ENCODE results near the gene IER2.

DNA sequence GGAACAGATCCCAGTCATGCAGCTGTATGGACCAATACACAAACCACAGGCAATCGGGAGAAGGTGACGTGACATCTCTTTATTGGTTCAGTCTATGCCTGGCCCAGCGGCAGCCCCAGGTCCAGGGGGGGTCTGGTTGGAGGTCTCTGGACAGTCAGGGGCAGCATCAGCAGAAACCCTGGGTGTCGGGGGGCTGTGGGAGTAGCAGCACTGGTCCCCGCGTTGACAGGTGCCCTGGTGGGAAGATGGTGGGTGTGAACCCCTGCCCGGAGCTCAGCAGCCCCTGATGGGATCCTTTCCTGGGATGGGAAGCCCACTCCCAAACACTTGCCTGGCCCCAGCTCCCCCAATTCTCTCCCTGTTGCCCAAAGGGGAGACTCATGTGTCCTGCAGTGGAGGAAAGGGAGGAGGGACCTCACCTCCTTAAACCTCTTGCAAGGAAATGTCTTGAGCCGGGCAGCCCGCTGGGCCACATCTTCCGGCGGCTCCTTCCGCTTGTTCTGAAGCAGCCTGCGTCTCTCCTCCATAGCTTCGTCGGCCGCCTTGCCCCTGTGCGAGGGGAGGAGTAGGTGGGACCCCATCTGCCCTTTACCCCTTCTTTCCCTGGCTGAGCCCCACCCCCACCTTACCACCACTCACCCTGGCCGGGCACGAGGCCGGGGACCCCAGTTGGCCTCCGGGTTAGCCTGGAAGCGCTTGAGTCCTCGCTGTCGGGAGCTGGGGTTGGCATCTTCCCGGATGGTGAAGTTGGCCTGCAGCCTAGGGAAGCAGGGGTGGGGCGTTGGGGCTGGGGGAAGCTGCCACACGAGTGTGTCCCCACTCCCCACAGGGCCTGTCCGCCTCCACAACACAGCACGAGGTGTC is 45.1 kb upstream of the IER2 start:
- TF ChIP-seq POLR2AphosphoS5 (IDR thresholded peaks at IDR 0.05), result no peak
- TF ChIP-seq POLR2A (IDR thresholded peaks at IDR 0.05), result no peak
- TF ChIP-seq EP300 (IDR thresholded peaks at IDR 0.05), result no peak
